GM19324 (cell line): ENCODE data around the gene CYSLTR1.
"Not testable (repeated sequence)": the region's sequence is repeated elsewhere in the genome, so short reads cannot be mapped to it uniquely, and the experiment has no call there.

Experiments
- ATAC-seq: cut with Tn5 transposase; IDR thresholded peaks from one replicate; pipeline ENCODE4 v1.9.1; 2021; ENCODE audit warnings: mild to moderate bottlenecking, moderate library complexity; ENCODE audit not compliant: unreplicated experiment, low FRiP score

The CYSLTR1 gene

GRCh38 chrX:78327370-78328086 lies at the start of gene CYSLTR1:
TSS of gene CYSLTR1 (minus strand) at chrX:78327611. CDS start at chrX:78273746, 53,865 bp downstream.
- ATAC-seq, result peak; percentile 47

- no peak for ATAC-seq
Measured at GRCh38 chrX:78377186-78377585, 49.8 kb upstream of the CYSLTR1 start.

- no peak for ATAC-seq
Measured at GRCh38 chrX:78375894-78376293, 48.5 kb upstream of the CYSLTR1 start.

- ATAC-seq, result no peak
Measured at GRCh38 chrX:78366576-78366975, 39.2 kb upstream of the CYSLTR1 start.

- ATAC-seq, result no peak
Measured at GRCh38 chrX:78357342-78358055, 30.1 kb upstream of the CYSLTR1 start.

- no peak for ATAC-seq
Measured at GRCh38 chrX:78333521-78333920, 6.1 kb upstream of the CYSLTR1 start.

GRCh38 chrX:78331708-78332107 lies 4.3 kb upstream of the CYSLTR1 start:
- ATAC-seq, result no peak

- ATAC-seq, result no peak
Measured at GRCh38 chrX:78330540-78330939, 3.1 kb upstream of the CYSLTR1 start.

- ATAC-seq, result no peak
Measured at GRCh38 chrX:78330068-78330467, 2.7 kb upstream of the CYSLTR1 start.

- ATAC-seq, result peak; percentile 31
Measured at GRCh38 chrX:78329486-78329885, 2.1 kb upstream of the CYSLTR1 start.

GRCh38 chrX:78326401-78326800 lies 1.0 kb downstream of the CYSLTR1 start:
- no peak for ATAC-seq

GRCh38 chrX:78322863-78323262 lies 4.5 kb downstream of the CYSLTR1 start:
- no peak for ATAC-seq

- ATAC-seq, result peak; percentile 94
Measured at GRCh38 chrX:78321809-78322208, 5.6 kb downstream of the CYSLTR1 start.

GRCh38 chrX:78316265-78316664 lies 11.1 kb downstream of the CYSLTR1 start:
- ATAC-seq, result no peak

- no peak for ATAC-seq
Measured at GRCh38 chrX:78315745-78316144, 11.7 kb downstream of the CYSLTR1 start.

GRCh38 chrX:78314561-78314960 lies 12.8 kb downstream of the CYSLTR1 start:
- ATAC-seq, result peak; percentile 49

- ATAC-seq, result no peak
Measured at GRCh38 chrX:78313526-78313925, 13.9 kb downstream of the CYSLTR1 start.

- ATAC-seq, result no peak
Measured at GRCh38 chrX:78307665-78308064, 19.7 kb downstream of the CYSLTR1 start.

GRCh38 chrX:78303086-78303485 lies 24.3 kb downstream of the CYSLTR1 start:
- ATAC-seq, result no peak

GRCh38 chrX:78300933-78301332 lies 26.5 kb downstream of the CYSLTR1 start:
- ATAC-seq, result not testable (repeated sequence)

GRCh38 chrX:78283511-78283910 lies 43.9 kb downstream of the CYSLTR1 start:
- no peak for ATAC-seq

GRCh38 chrX:78237127-78237526 lies 90.3 kb downstream of the CYSLTR1 start:
- ATAC-seq, result no peak
